GM19467 (cell line): ENCODE measurements around the gene CDCA4.

ENCODE experiments used
- ATAC-seq: cut with Tn5 transposase; IDR thresholded peaks from one replicate; pipeline ENCODE4 v1.9.1; 2021; ENCODE audit warnings: mild to moderate bottlenecking, moderate library complexity; ENCODE audit not compliant: unreplicated experiment

The CDCA4 gene

DNA sequence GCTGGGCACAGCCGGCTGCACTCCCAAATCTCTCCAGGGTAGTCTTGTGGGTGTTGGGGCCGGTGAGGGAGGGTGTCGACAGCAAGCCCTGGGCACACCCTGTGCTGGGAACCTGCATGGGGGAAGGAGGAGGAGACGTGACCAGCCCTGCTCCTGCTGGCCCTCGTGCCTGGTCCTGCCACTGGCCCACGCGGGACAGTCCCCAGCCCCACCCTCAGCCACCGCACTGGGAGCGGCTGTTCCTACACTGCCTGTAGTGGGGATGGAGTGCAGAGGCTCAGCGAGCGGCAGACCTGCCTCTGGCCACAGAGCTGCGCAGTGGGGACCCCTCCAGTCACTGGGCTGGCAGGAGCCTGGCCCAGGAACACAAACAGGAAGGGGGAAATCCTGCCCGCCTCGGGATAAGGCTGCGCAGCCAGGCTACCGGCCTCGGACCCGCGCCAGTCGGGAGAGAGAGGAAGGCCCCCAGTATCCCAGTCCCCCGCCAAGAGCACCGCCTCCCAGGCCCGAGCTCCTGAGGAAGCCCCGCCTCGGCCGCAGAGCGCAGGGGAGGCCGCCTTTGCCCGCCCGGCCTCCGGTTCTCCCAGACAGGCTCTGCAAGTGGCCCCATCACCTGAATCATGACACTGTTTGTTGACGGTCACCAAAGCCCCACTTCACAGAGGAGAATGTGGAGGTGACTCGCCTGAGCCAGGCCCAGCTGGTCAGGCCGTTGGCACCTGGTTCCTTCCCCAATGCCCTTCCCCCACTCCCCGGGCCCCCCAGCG is 53.3 kb downstream of the CDCA4 start:
- ATAC-seq = no peak

DNA sequence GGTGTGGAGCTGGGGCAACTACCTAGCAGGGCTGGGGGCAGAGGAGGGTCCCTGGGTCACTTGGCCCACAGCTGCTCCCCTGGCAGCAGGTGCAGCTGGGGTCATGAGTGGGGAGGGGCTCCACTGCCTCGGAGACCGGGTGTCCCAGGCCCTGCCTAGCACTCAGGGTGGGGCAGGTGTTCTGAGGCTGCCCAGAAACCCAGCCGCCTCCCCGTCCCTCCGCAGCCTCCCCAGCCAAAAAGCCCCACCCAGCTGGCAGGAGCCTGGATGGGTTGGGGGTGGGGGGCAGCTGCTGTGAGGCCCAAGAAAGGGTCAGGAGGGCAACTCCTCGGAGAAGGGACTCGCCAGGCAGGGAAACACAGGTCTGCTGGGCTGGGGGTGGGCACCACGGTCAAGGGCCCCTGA is 53.9 kb downstream of the CDCA4 start:
- ATAC-seq = no peak

DNA sequence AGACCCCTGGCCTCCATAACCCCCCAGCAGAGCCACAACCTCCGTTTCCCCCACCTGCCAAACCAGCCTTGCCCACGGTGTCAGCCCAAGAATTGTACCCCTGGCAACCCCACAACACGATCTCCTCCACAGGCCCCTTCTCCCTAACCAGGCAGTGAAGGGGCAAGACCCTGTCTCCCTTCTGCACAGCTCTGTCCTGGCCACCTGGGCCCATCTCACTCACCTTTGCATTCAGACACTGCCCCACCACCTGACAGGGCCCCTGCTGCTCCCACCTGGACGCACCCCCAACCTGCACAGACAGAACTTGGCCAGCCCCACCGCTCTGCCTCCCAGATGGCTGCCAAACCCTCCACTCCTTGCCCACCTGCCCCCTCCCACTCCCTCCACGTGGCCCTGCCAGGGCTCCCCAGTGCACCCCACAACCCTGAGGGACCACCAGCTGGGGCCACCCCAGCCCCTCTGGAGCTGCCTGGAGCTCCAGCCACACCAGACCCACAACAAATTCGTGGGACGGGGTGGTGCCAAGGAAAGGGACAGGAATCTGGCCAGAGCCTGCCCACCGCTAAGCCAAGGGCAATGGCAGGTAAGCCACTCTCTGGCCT is 54.5 kb downstream of the CDCA4 start:
- ATAC-seq = no peak

DNA sequence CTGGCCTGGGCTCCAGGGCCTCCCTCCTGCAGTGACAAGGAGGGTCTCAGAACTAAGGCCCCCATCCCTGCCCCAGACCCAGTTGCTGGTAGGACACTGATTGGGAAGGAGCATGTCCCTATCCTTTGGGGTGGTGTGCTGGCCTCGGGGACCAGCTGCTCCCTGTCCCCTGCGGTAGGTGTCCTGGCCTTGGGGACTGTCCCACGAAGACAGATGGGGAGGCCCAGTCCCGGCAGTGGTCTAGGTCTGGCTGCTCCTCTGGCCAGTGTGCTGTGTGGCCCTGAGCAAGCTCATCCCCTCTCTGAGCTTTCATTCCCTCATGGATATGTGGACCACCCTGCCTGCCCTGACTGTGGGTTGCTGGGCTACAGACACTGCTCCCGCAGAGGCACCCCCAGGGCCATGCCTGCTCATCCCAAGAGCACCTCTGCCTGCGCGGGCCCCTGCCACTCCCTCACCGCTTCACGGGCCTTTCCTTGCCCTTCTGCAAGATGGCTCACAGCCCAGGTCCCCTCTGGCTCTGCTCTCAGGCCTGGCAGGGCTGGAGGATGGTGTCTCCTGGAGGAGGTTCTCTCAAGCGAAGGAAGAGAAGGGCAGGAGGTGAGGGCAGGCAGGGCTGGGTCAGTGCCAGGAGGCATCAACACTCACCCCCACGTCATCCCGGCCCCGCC is 55.2 kb downstream of the CDCA4 start:
- no peak for ATAC-seq

DNA sequence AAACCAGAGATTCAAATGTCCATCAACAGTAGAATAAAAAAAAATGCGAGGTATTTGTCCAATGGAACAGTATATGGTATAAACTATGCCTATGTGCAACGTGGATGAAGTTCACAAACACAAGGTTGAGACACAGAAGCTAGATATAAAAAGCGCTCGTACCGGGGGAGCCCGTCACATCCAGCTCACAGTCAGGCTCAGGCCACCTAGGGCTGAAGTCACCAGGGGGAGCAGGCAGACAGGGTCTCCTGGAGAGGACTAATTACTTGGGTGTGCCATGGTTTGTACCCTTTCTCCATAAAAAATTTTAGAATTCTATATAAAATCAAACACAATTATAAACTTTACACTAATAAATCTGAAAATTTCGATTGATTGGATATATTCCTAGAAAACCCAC is 56.3 kb downstream of the CDCA4 start:
- ATAC-seq = no peak
